Activated naive CD8-positive, alpha-beta T cell treated with anti-CD3 and anti-CD28 coated beads, Interleukin-2, amount 50 U/mL, for 16 hours (primary cell): ENCODE data around the gene MACROD1.

Experiments used
- DNase-seq: peaks from one replicate; pipeline ENCODE4 v3.0.0-alpha.2; 2020; ENCODE audit warnings: low read depth, low spot score

MACROD1 gene

DNA sequence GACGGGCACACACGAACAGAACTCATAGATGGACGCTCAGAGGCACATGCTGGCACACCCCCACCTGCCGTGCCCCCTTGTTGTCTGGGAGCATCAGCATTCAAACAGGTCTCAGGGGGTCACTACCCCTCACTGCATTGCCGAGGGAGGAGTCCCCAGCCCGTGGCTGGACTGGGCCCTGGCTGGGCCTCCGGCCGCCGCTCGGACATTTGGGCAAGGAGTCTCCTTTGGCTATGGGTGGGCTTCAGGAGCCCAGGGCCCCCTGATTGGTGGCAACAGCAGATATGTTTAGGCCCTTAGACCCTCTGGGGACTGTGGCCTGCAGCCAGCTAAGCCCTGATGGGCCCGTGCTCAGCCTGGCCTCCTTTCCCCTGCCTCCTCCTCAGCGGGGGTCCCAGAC is 88.3 kb downstream of the MACROD1 start:
- no peak for DNase-seq

GRCh38 chr11:64076758-64077157 is 89.2 kb downstream of the MACROD1 start:
- no peak for DNase-seq

DNA sequence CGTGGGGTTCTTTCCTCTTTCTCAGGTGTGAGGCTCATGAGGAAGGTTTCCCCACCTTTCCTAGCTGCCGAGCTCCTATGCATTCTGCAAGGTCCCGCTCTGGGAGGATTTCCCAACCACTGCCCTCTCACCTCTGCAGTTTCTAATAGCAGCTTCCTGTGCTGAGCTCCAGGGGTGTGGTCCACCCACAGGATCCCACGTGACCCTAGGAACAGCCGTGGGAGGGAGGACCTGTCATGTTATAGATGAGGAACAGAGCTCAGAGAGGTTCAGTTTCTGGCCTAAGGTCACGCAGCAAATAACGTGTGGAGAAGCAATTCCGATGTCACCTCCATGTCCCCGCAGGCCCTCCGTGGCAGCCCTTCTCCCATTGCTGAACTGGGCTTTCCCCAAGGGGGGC is 91.7 kb downstream of the MACROD1 start:
- DNase-seq: no peak

DNA sequence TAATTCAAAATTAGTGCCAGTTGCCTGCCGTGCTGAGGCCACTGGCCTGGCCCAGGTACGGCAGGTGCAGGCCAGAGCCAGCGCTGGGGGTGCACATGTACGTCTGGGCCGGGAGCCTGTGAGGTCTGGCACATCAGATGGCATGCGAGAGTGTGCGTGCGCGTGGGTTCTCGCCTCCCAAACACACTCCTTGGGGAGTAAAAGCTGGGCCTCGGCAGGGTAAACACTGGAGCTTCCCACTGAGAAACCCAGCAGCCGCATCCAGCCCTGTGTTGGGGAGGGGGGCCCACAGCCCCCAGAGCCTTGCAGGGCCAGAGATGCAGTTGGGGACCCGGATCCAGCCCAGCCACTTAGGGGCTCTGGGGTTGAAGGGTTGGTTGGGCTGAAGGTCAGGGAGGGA is 92.4 kb downstream of the MACROD1 start:
- DNase-seq: no peak

- DNase-seq: no peak
These were observed 93.0 kb downstream of the MACROD1 start for GRCh38 chr11:64072871-64073270.

GRCh38 chr11:64072403-64072802 is 93.5 kb downstream of the MACROD1 start:
- no peak for DNase-seq

GRCh38 chr11:64071849-64072248 is 94.1 kb downstream of the MACROD1 start:
- no peak for DNase-seq

DNA sequence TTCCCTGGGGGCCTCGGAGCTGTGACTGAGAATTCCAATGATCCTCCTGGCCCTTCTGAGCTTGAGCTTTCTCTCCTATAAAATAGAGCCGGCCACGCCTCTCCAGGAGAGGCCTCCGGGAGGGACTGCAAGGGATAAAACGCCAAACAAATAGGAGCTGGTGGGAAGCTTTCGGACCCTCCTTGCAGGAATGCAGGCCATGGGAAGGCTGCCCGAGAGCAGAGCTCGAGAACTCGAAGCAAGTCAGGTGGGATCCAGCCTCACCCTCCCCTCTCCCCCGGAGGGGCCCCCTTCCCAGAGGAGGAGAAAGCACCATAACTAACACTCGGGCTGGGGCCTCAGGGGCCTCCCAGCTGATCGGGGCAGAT is 95.6 kb downstream of the MACROD1 start:
- DNase-seq: no peak

- DNase-seq: no peak
These were observed 96.3 kb downstream of the MACROD1 start for GRCh38 chr11:64069401-64070313.

GRCh38 chr11:64068705-64069400 is 97.1 kb downstream of the MACROD1 start:
- DNase-seq: no peak

GRCh38 chr11:64067230-64067993 is 98.5 kb downstream of the MACROD1 start:
- DNase-seq: no peak

GRCh38 chr11:64065712-64066111 is 100.2 kb downstream of the MACROD1 start:
- DNase-seq: no peak

DNA sequence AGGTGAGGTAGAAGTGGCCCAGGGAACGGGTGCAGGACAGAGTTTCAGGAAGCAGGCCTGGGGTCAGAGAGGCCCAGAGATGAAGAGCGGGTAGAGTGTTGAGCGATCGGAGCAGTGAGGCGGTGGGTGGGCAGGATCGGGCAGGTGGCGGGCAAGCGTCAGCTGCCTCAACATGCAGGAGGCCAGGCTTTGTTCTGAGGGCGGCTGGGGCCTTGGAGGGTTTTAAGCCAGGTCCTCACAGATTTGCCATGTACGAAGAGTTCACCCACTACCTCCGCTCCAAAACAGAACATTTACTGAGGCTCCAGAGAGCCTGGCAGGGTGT is 100.8 kb downstream of the MACROD1 start:
- DNase-seq: no peak

DNA sequence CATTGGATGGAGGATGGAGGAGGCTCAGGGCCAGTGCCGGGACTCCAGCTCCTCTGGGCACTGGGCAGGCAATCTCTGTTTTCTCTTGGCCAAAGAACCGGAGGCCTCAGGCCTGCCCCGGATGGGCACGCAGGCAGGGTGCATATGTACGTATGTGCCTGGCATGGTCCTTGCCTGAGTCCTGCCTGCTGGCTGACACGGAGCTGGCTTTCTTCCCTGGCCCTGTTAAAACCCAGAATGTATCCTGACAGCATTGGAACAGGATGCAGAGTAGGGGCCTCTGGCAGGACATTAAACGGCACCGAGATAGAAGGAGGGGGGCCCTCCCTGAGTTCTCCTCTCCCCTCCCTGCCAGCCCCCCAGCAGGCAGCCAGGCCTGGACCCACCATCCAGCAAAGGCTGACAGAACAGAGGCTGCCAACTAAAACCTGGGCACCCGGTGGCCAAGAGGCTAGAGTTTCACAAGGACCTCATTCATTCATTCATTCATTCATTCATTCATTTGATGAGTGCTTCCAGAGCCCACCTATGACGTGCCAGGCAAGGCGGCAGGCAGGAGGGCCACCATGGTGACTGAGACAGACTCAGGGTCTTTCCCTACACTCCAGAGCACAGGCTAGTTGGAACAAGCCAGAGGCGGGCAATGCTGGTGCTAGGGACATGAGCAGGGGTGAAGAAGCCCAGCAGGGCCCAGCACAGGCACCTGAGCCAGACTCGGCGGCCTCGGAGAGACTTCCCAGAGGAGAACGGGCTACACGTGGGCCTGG is 101.4 kb downstream of the MACROD1 start:
- no peak for DNase-seq

DNA sequence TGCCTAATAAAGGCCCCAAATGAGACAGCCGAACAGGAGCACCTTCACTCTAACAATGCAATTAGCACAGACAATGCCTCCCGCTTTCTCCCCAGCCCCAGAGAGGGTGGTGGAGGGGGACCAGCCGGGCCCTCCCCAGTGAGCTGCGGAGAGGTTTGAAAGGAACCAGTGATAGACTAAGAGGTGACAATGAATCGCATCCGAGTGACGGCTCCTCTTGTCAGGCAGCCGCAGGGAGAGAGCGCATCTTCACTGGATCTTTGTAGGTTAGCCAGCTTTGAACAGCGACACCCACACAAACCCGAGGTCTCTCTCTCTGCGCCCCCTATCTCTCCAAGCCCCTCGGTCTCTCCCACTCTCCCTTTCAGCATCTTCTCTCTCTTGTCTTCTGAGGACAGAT is 102.1 kb downstream of the MACROD1 start:
- DNase-seq: no peak

DNA sequence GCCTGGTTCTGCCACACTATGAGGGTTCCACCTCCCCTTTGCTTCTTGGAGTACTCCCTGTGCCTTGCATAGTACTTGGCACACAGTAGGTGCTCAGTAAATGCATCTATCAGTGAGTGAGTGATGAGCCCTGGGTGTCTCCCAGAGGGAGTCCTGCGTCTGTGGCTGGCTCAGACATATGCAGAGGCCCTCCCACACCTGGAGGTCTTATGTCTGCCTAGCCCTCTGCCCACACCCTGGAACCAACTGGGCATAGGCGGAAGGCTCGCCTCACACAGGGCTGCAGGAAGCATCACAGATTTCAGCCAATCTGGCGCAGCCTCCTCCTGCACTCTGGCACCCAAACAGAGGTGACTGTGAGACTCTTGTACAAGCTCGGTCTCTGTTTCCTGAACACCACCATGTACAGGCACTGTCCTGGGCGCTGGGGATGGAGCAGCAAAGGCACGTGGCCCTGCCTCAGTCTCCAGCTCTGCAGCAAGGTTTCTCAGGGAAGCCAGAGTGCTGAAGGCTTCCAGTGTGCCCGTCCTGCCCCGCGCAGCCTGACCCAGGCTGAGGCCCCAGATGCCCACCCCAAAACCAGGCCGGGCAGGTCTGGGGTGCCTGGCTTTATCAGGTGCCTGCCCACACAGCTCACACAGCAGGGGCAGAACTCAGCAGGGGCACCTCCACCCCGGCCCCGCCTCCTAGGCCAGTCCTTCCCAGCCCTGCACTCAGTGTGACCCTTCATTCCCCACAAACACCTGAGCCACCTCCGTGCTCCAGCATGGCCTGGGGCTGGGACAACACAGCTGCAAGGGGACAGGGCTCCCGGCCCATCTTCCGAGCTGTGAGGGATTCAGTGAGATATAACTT is 103.5 kb downstream of the MACROD1 start:
- DNase-seq: no peak

- peak; percentile 14 for DNase-seq
These were observed 105.0 kb downstream of the MACROD1 start for GRCh38 chr11:64060861-64061444.

GRCh38 chr11:64060263-64060860 is 105.6 kb downstream of the MACROD1 start:
- DNase-seq: no peak

DNA sequence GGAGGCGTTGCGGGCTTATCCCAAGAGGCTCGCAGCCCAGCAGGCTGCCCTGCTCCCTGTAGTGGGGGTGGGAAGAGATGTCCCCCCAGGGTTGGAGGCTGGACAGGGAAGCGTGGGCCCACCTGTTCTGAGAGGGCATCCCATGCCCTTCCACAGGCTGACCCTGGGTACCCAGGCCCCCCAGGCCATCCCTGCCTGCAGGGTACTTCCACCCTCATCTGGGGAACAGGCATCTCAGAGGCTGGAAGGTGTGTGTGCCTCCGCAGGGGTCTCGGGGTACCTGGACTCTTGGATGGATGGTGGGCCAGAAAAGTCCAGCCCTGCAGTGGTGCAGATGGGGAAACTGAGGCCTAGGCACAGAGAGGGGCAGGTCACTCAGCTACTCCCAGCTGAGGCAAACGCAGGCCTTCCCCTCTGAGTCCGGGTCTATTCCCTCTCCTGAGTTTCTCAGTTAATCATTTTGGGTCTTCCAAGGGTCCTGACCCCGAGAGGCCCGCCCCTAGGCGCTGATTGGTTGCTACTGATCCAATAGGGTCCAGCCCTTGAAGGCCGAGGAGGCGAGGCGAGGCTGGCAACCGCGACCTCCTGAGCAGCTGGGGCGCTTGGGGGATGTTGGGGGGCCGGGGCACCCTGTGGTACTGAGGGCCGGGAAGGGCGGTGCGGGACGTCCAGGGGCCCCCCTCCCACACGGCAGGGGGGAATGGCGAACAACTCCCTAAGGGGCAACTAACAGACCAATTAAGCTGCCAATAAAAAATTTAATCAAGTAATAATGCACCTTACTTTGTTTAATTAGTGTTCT is 106.4 kb downstream of the MACROD1 start:
- DNase-seq: no peak
